Medulla oblongata (tissue), 1 donor: ENCODE data around the gene CTRB1.
"Not testable (repeated sequence)": the region's sequence is repeated elsewhere in the genome, so short reads cannot be mapped to it uniquely, and the experiment has no call there.

Experiments
- DNase-seq: peaks from one replicate; pipeline ENCODE4 v3.0.0-alpha.2; 2015; ENCODE audit errors: extremely low spot score

The CTRB1 gene

GRCh38 chr16:75204410-75204758 lies 14.4 kb upstream of the CTRB1 start:
- no peak for DNase-seq

- DNase-seq, result not testable (repeated sequence)
Observed at GRCh38 chr16:75204905-75205304, 13.9 kb upstream of the CTRB1 start.

GRCh38 chr16:75205438-75205837 lies 13.3 kb upstream of the CTRB1 start:
- DNase-seq, result not testable (repeated sequence)

GRCh38 chr16:75205961-75206748 lies 12.6 kb upstream of the CTRB1 start:
- not testable (repeated sequence) for DNase-seq

GRCh38 chr16:75206749-75207451 lies 11.9 kb upstream of the CTRB1 start, which contains the start of gene CTRB2:
CTRB2 (minus strand) TSS chr16:75207161; CDS start chr16:75207141, 20 bp downstream.
- DNase-seq, result no peak

- no peak for DNase-seq
Observed at GRCh38 chr16:75207831-75208230, 11.0 kb upstream of the CTRB1 start.

GRCh38 chr16:75208242-75208825 lies 10.5 kb upstream of the CTRB1 start:
- DNase-seq, result no peak

GRCh38 chr16:75208861-75209505 lies 9.8 kb upstream of the CTRB1 start:
- DNase-seq, result no peak

- DNase-seq, result not testable (repeated sequence)
Observed at GRCh38 chr16:75209514-75209913, 9.3 kb upstream of the CTRB1 start.

- DNase-seq, result no peak
Observed at GRCh38 chr16:75209944-75210343, 8.8 kb upstream of the CTRB1 start.

GRCh38 chr16:75211286-75211685 lies 7.5 kb upstream of the CTRB1 start:
- DNase-seq, result not testable (repeated sequence)

GRCh38 chr16:75216127-75216526 lies 2.7 kb upstream of the CTRB1 start:
- DNase-seq, result no peak

- no peak for DNase-seq
Observed at GRCh38 chr16:75216576-75216975, 2.2 kb upstream of the CTRB1 start.

- no peak for DNase-seq
Observed at GRCh38 chr16:75217389-75217851, 1.4 kb upstream of the CTRB1 start.

GRCh38 chr16:75219088-75219487 lies 300 bp downstream of the CTRB1 start:
- no peak for DNase-seq

GRCh38 chr16:75219838-75220237 lies 1.1 kb downstream of the CTRB1 start:
- DNase-seq, result no peak

- no peak for DNase-seq
Observed at GRCh38 chr16:75222271-75222783, 3.5 kb downstream of the CTRB1 start.

GRCh38 chr16:75223129-75223528 lies 4.3 kb downstream of the CTRB1 start:
- DNase-seq, result not testable (repeated sequence)

- no peak for DNase-seq
Observed at GRCh38 chr16:75224306-75225082, 5.7 kb downstream of the CTRB1 start.

- no peak for DNase-seq
Observed at GRCh38 chr16:75225092-75225491, 6.3 kb downstream of the CTRB1 start.
